ENCODE results near the gene ALOX15. TPM values are rescaled to one million over a fixed set of nuclear protein-coding genes. Genes with fewer than 3 reads are reported as not detected.
"Not testable (repeated sequence)": the region's sequence is repeated elsewhere in the genome, so short reads cannot be mapped to it uniquely, and the experiment has no call there.

The ALOX15 gene
- total RNA-seq, 4 donors from 2014 or later: 0.12 TPM; not detected in 3

GRCh38 chr17:4652997-4653396, 11.5 kb upstream of the ALOX15 start:
- H3K4me1 ChIP-seq: no peaks in the 10 kb centered on the region
- 45 to 57% methylated on average over 4 to 5 of the region's 5 CpGs for WGBS, 2 donors (ENCODE audit: low coverage in 1 of 2)
- no peak overlapping the region for H3K4me3 ChIP-seq
- no peak overlapping the region for H3K27ac ChIP-seq
- H3K27me3 ChIP-seq: peaks cover 45% of the 10 kb centered on the region
- TF ChIP-seq CTCF (IDR thresholded peaks at IDR 0.05) (no peak), POLR2A (IDR thresholded peaks at IDR 0.05) (no peak), POLR2AphosphoS5 (IDR thresholded peaks at IDR 0.05) (no peak), EP300 (IDR thresholded peaks at IDR 0.05) (no peak)
- H3K36me3 ChIP-seq: no peaks in the 10 kb centered on the region
- H3K9me3 ChIP-seq: no peaks in the 10 kb centered on the region
- ATAC-seq: no peak

- Histone ChIP-seq H3K4me1 (no peaks in the 10 kb centered on the region), H3K36me3 (no peaks in the 10 kb centered on the region), H3K27ac (no peak overlapping the region), H3K27me3 (peaks cover 57% of the 10 kb centered on the region), H3K4me3 (no peak overlapping the region), H3K9me3 (no peaks in the 10 kb centered on the region)
- 39 to 50% methylated on average over 1 to 2 of the region's 2 CpGs for WGBS, 2 donors (ENCODE audit: low coverage in 1 of 2)
- ATAC-seq: no peak
- no peak for TF ChIP-seq POLR2A (IDR thresholded peaks at IDR 0.05)
- no peak for TF ChIP-seq POLR2AphosphoS5 (IDR thresholded peaks at IDR 0.05)
- TF ChIP-seq CTCF (IDR thresholded peaks at IDR 0.05): no peak
- TF ChIP-seq EP300 (IDR thresholded peaks at IDR 0.05): no peak
These were observed 7.3 kb upstream of the ALOX15 start for GRCh38 chr17:4648741-4649140.

- 48% methylated on average over 5 of the region's 5 CpGs; no CpG with 5 or more reads in 1 of the 2 donors for WGBS, 2 donors (ENCODE audit: low coverage in 1 of 2)
- no peaks in the 10 kb centered on the region for H3K9me3 ChIP-seq
- no peak overlapping the region for H3K27ac ChIP-seq
- peaks cover 70% of the 10 kb centered on the region for H3K27me3 ChIP-seq
- no peak for ATAC-seq
- H3K4me1 ChIP-seq: peaks cover 0 to 12% (median 0%) of the 10 kb centered on the region in 3 donors
- H3K4me3 ChIP-seq: no peak overlapping the region
- H3K36me3 ChIP-seq: no peaks in the 10 kb centered on the region
- TF ChIP-seq EP300 (IDR thresholded peaks at IDR 0.05) (no peak), CTCF (IDR thresholded peaks at IDR 0.05) (no peak), POLR2A (IDR thresholded peaks at IDR 0.05) (no peak), POLR2AphosphoS5 (IDR thresholded peaks at IDR 0.05) (no peak)
These were observed 4.2 kb upstream of the ALOX15 start for GRCh38 chr17:4645642-4646041.

GRCh38 chr17:4643676-4644075, 2.2 kb upstream of the ALOX15 start:
- WGBS, 2 donors (ENCODE audit: low coverage in 1 of 2): 49 to 56% methylated on average over 3 to 4 of the region's 4 CpGs
- no peaks in the 10 kb centered on the region for H3K36me3 ChIP-seq
- no peak for ATAC-seq
- H3K4me1 ChIP-seq: peaks cover 0 to 17% (median 0%) of the 10 kb centered on the region in 3 donors
- H3K9me3 ChIP-seq: no peaks in the 10 kb centered on the region
- H3K27me3 ChIP-seq: peaks cover 81% of the 10 kb centered on the region
- no peak overlapping the region for H3K27ac ChIP-seq
- TF ChIP-seq POLR2A (IDR thresholded peaks at IDR 0.05) (no peak), EP300 (IDR thresholded peaks at IDR 0.05) (no peak), POLR2AphosphoS5 (IDR thresholded peaks at IDR 0.05) (no peak), CTCF (IDR thresholded peaks at IDR 0.05) (no peak)
- no peak overlapping the region for H3K4me3 ChIP-seq

- H3K4me1 ChIP-seq: peaks cover 0 to 17% (median 0%) of the 10 kb centered on the region in 3 donors
- H3K4me3 ChIP-seq: no peak overlapping the region
- ATAC-seq: no peak
- WGBS, 2 donors (ENCODE audit: low coverage in 1 of 2): 23 to 36% methylated on average over 5 to 6 of the region's 6 CpGs
- TF ChIP-seq POLR2AphosphoS5 (IDR thresholded peaks at IDR 0.05) (no peak), POLR2A (IDR thresholded peaks at IDR 0.05) (no peak), EP300 (IDR thresholded peaks at IDR 0.05) (no peak), CTCF (IDR thresholded peaks at IDR 0.05) (no peak)
- no peak overlapping the region for H3K27ac ChIP-seq
- H3K27me3 ChIP-seq: peaks cover 88% of the 10 kb centered on the region
- H3K9me3 ChIP-seq: no peaks in the 10 kb centered on the region
- no peaks in the 10 kb centered on the region for H3K36me3 ChIP-seq
These were observed 808 bp upstream of the ALOX15 start for GRCh38 chr17:4642286-4642685.

- ATAC-seq, H3K4me3 ChIP-seq, H3K9me3 ChIP-seq, H3K27ac ChIP-seq, H3K36me3 ChIP-seq: not testable (repeated sequence)
- 3 to 4% methylated on average over 8 of the region's 39 CpGs for WGBS, 2 donors (ENCODE audit: low coverage in 1 of 2)
- peaks cover 0 to 17% (median 0%) of the 10 kb centered on the region in 3 donors for H3K4me1 ChIP-seq
- H3K27me3 ChIP-seq: peaks cover 89% of the 10 kb centered on the region
These were observed 799 bp downstream of the ALOX15 start for GRCh38 chr17:4640569-4641188.

- not testable (repeated sequence) for H3K27ac ChIP-seq, ATAC-seq, H3K4me3 ChIP-seq, H3K36me3 ChIP-seq, H3K9me3 ChIP-seq
- Histone ChIP-seq H3K4me1 (peaks cover 0 to 17% (median 0%) of the 10 kb centered on the region in 3 donors), H3K27me3 (peaks cover 89% of the 10 kb centered on the region)
- WGBS, 2 donors (ENCODE audit: low coverage in 1 of 2): 0% methylated on average over 2 of the region's 56 CpGs
These were observed 2.0 kb downstream of the ALOX15 start for GRCh38 chr17:4639301-4640059.

All from gastroesophageal sphincter (tissue), 4 donors.